Psoas muscle (tissue), 8 donors: ENCODE measurements around the gene PPTC7. TPM values are rescaled to one million over a fixed set of nuclear protein-coding genes. Genes with fewer than 3 reads are reported as not detected.
A peak's percentile ranks its signal among the peaks of the same experiment; 100 is the strongest.

Source experiments
- ATAC-seq, 4 donors: fragments of 200-7000 bp; cut with Tn5 transposase; one replicate each; pipeline ENCODE4 v1.9.1; 2020; ENCODE audit warnings: moderate library complexity in 3 of 4, mild to moderate bottlenecking in 2 of 4
- DNase-seq, 2 donors: peaks; one replicate each; pipeline ENCODE4 v3.0.0-alpha.2; 2020
- H3K27ac ChIP-seq: fragments of 200-600 bp; one replicate; pipeline ENCODE4 v1.8.0; 2022
- H3K27me3 ChIP-seq, 3 donors: fragments of 200-600 bp in 1 of 3; one replicate each; pipeline versions ENCODE4 v1.6.1 to v1.8.0; 2013 to 2022; ENCODE audit warnings: low read length in 2 of 3, mild to moderate bottlenecking in 2 of 3, moderate library complexity in 1 of 3; ENCODE audit not compliant: insufficient read depth in 3 of 3
- H3K36me3 ChIP-seq, 2 donors: fragments of 200-600 bp in 1 of 2; one replicate each; pipeline versions ENCODE4 v1.6.1 to v1.8.0; 2013 to 2022; ENCODE audit warnings: low read depth in 1 of 2, mild to moderate bottlenecking in 1 of 2, moderate library complexity in 1 of 2; ENCODE audit not compliant: insufficient read depth in 1 of 2
- H3K4me1 ChIP-seq: fragments of 200-600 bp; one replicate; pipeline ENCODE4 v1.8.0; 2022
- H3K4me3 ChIP-seq: fragments of 200-600 bp; one replicate; pipeline ENCODE4 v1.8.0; 2022; ENCODE audit warnings: mild to moderate bottlenecking
- H3K9me3 ChIP-seq: fragments of 200-600 bp; one replicate; pipeline ENCODE4 v1.8.0; 2022
- WGBS, 3 donors: extraction: QIAGEN DNeasy Blood & Tissue Kit; methylation state at CpG; one replicate each; pipeline versions ENCODE4 v1.1.6 to v1.1.7; 2013; 5-methylcytosine and 5-hydroxymethylcytosine counted together
- intact Hi-C, 2 donors: fragments of 100-400 bp; cut with DNase I; formaldehyde crosslinking; loops; one replicate each; pipeline versions ENCODE4 v1.11.0 to v1.14.2; 2022
- polyA plus RNA-seq, 3 donors: library from polyadenylated mRNA; stranded (reverse); fragments of 200-250 nt; gene quantifications; one replicate each; pipeline ENCODE4 v1.2.3, GENCODE V29; 2013
- total RNA-seq, 4 donors: library from RNA; stranded (reverse); fragmentation: NEBNext Ultra II Directional in 2 of 4; extraction: Animal tissue kit (Norgen Biotek cat#: 25700) in 2 of 4; gene quantifications; one replicate each; pipeline versions ENCODE4 v1.2.1 to v1.2.4, GENCODE V29; 2021 to 2023
- TF ChIP-seq, protein P1 (sequence below): fragments of 200-600 bp; IDR thresholded peaks from one replicate; pipeline ENCODE4 v1.8.0; 2022; ENCODE audit warnings: antibody characterized with exemption
- donor health status: healthy with polysubstance abuse.
- donor health status: DM: no; HTN: no; CAD: no; lungs with moderate emphysema.
- donor health status: Bipolar disorder and iron deficiency.
- donor health status: healthy.
- donor health status: DM: yes; HTN: yes; CAD: no.
- donor health status: DM: no; HTN: no; CAD: no.
- donor health status: DM: no; HTN: no; CAD: no.
- donor health status: DM: yes; HTN: yes; CAD: no.

Gene PPTC7
- total and polyA plus RNA-seq, 7 donors = 54.6 to 213 (median 71.9) TPM

DNA sequence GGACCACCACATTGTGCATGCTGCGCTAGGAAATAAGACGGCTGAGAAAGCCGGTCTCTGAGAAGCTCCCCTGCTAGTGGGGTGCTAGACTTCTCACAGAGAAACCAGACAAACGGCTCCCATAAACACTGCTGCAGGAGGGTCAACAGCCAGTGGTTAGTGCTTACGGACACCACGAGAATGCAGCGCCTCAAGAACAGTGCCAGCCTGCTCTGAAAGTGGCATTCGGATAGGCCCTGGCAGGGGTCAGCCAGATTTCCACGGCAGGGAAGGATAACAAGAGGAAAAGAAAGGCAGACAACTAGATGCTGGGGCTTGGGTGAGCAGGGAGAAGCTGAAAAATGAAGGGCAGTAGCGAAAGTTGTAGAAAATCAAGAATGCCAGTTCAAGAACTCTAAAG is 26.4 kb downstream of the PPTC7 start:
- Histone ChIP-seq H3K27ac (peak overlapping the region; percentile 72), H3K36me3 (no peaks in the 10 kb centered on the region), H3K4me1 (peaks cover 64% of the 10 kb centered on the region), H3K9me3 (no peaks in the 10 kb centered on the region), H3K4me3 (peak overlapping the region; percentile 29), H3K27me3 (no peaks in the 10 kb centered on the region)
- ATAC-seq = peak; percentile 10 to 55 (median 34)
- TF ChIP-seq, protein P1, sequence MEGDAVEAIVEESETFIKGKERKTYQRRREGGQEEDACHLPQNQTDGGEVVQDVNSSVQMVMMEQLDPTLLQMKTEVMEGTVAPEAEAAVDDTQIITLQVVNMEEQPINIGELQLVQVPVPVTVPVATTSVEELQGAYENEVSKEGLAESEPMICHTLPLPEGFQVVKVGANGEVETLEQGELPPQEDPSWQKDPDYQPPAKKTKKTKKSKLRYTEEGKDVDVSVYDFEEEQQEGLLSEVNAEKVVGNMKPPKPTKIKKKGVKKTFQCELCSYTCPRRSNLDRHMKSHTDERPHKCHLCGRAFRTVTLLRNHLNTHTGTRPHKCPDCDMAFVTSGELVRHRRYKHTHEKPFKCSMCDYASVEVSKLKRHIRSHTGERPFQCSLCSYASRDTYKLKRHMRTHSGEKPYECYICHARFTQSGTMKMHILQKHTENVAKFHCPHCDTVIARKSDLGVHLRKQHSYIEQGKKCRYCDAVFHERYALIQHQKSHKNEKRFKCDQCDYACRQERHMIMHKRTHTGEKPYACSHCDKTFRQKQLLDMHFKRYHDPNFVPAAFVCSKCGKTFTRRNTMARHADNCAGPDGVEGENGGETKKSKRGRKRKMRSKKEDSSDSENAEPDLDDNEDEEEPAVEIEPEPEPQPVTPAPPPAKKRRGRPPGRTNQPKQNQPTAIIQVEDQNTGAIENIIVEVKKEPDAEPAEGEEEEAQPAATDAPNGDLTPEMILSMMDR = no peak
- 44 to 61% (median 46%) methylated on average over 10 of the region's 10 CpGs for WGBS, 3 donors
- no peak for DNase-seq
- intact Hi-C loops = no loop called here

DNA sequence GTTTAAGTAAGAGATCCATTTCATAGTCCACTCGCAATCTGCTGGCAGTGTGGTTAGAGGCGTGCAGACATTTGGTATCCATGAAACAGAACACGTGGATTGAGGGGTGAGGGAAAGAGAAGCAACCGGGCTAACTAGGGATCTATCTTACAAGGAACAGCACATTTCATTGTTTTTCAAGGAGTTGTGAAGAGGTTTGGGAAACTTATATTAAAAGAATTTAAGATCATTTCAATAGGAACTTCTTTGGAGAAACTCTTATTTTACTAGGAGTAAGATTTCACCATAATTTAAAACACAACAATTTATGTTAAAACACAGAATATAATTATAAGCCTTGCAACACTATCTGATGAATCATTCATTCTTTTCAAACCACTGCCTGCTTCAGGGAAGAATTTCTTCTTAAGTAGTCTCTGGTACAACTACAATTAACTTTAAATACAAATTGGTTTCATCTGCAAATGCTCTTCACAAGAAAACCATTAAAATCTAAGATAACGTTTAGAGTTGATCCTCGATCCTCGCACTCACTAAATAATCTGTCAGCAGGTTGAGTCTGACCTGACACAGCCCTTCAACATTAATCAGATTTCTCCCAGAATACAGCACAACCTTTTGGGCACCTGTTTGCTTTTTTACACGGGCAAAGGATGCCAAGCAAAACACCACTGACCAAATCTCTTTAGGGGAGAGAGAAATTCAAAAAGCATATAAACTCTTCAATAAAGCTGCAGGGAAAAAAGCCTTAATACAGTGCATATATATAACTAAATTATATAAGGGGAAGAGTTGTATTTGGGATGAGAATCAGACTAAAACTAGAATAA is 27.3 kb downstream of the PPTC7 start:
- Histone ChIP-seq H3K4me1 (peaks cover 64% of the 10 kb centered on the region), H3K9me3 (no peaks in the 10 kb centered on the region), H3K36me3 (peaks cover 0 to 9% of the 10 kb centered on the region in 2 donors), H3K27me3 (no peaks in the 10 kb centered on the region), H3K4me3 (peak overlapping the region; percentile 29), H3K27ac (peak overlapping the region; percentile 72)
- 23 to 34% (median 23%) methylated on average over 8 of the region's 8 CpGs for WGBS, 3 donors
- ATAC-seq (peak; percentile 66 to 73 (median 71)), DNase-seq (no peak)
- TF ChIP-seq, protein P1 = no peak
- intact Hi-C loops = no loop called here

GRCh38 chr12:110554184-110554583 is 28.9 kb downstream of the PPTC7 start:
- no peaks in the 10 kb centered on the region for H3K9me3 ChIP-seq
- H3K27me3 ChIP-seq = no peaks in the 10 kb centered on the region
- TF ChIP-seq, protein P1 = no peak
- intact Hi-C loops = no loop called here
- DNase-seq = no peak
- ATAC-seq = no peak
- H3K4me1 ChIP-seq = peaks cover 68% of the 10 kb centered on the region
- H3K36me3 ChIP-seq = peaks cover 0 to 15% of the 10 kb centered on the region in 2 donors
- 97 to 99% (median 97%) methylated on average over 3 of the region's 3 CpGs for WGBS, 3 donors
- H3K27ac ChIP-seq = peak overlapping the region; percentile 72
- no peak overlapping the region for H3K4me3 ChIP-seq

DNA sequence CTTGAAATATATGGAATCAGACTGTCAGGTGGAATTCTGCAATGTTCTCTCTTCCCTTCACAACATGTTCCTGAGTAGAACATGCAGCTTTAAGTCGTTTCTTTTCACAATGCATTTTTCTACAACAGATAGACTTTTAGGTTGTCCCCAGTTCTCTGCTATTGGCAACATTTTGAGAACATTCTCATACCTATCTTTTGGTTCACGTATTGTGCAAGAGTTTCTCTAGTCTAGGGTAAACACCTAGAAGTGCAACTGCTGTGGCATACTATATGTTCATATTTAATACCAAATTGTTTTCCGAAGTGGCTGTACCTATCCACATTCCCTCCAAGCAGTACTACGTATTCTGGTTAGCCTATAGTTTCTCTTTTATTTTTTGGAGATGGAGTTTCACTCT is 32.1 kb downstream of the PPTC7 start:
- no peak overlapping the region for H3K4me3 ChIP-seq
- intact Hi-C loops = no loop called here
- peak overlapping the region; percentile 86 for H3K27ac ChIP-seq
- peaks cover 0 to 15% of the 10 kb centered on the region in 2 donors for H3K36me3 ChIP-seq
- H3K9me3 ChIP-seq = no peaks in the 10 kb centered on the region
- DNase-seq (no peak), ATAC-seq (no peak)
- 67 to 87% (median 72%) methylated on average over 4 of the region's 4 CpGs for WGBS, 3 donors
- no peaks in the 10 kb centered on the region for H3K27me3 ChIP-seq
- TF ChIP-seq, protein P1 = no peak
- peaks cover 67% of the 10 kb centered on the region for H3K4me1 ChIP-seq
